HCEC 1CT (cell line): Measurements from ENCODE around the gene RRBP1.
A peak's percentile ranks its signal among the peaks of the same experiment; 100 is the strongest.
"Not testable (repeated sequence)": the region's sequence is repeated elsewhere in the genome, so short reads cannot be mapped to it uniquely, and the experiment has no call there.

ENCODE experiments used
- DNase-seq: peaks from one replicate; pipeline ENCODE4 v3.0.0-alpha.2; 2017

The RRBP1 gene

DNA sequence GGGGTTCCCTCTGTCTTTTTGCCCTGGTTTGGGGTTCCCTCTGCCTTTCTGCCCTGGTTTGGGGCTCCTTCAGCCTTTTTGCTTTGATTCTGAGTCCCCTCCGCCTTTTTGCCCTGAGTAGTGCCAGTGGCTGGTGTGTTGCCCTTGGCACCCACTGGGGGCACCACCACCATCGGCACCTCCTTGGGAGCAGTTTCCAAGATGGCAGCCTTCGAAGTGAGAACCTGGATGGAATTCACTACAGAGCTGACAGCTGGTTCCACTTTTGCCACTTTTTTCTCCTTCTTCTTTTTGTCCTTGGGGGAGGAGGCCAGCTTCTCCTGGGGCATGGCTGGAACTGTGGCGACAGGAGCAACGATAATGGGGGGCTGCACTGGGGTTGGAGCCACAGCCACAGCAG is 22.2 kb downstream of the RRBP1 start:
- no peak for DNase-seq

DNA sequence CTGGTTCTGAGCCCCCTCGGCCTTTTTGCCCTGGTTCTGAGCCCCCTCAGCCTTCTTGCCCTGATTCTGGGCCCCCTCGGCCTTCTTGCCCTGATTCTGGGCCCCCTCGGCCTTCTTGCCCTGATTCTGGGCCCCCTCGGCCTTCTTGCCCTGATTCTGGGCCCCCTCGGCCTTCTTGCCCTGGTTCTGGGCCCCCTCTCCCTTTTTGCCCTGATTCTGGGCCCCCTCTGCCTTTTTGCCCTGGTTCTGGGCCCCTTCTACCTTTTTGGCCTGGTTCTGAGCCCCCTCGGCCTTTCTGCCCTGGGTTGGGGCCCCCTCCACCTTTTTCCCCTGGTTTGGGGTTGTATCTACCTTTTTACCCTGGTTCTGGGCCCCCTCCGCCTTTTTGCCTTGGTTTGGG is 22.7 kb downstream of the RRBP1 start:
- DNase-seq, result not testable (repeated sequence)

DNA sequence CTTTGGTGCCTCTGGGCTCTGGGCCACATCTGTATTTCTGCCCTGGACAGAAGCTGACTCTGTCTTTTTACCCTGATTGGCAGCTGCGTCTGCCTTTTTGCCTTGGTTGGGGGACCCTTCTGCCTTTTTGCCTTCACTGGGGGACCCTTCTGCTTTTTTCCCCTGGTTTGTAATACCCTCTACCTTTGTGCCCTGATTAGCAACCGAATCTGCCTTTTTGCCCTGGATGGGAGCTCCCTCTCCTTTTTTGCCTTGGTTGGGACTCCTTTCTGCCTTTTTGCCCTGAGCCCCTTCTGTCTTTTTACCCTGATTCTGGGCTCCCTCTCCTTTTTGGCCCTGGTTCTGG is 23.4 kb downstream of the RRBP1 start:
- no peak for DNase-seq

GRCh38 chr20:17657898-17658647 is 24.0 kb downstream of the RRBP1 start:
- no peak for DNase-seq

- DNase-seq, result no peak
Measured at GRCh38 chr20:17657079-17657825, 24.8 kb downstream of the RRBP1 start.

GRCh38 chr20:17655865-17656479 is 26.1 kb downstream of the RRBP1 start:
- DNase-seq, result peak; percentile 26

DNA sequence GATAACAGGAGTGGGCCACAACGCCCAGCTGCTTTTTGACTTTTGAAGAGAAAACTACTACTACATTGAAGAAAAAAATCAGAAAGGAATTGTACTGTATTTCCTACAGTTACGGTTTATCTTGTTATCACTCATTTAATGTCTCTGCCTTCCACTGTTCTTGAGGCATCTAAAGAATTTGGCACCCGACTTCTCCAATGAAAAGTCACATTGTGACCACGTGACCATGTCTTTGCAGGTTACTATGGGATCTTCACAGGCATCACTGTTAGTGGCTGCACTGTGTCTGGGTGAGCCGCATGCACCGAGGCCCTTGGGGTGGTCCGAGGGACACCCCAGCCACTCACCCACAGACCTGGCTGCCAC is 26.8 kb downstream of the RRBP1 start:
- no peak for DNase-seq

DNA sequence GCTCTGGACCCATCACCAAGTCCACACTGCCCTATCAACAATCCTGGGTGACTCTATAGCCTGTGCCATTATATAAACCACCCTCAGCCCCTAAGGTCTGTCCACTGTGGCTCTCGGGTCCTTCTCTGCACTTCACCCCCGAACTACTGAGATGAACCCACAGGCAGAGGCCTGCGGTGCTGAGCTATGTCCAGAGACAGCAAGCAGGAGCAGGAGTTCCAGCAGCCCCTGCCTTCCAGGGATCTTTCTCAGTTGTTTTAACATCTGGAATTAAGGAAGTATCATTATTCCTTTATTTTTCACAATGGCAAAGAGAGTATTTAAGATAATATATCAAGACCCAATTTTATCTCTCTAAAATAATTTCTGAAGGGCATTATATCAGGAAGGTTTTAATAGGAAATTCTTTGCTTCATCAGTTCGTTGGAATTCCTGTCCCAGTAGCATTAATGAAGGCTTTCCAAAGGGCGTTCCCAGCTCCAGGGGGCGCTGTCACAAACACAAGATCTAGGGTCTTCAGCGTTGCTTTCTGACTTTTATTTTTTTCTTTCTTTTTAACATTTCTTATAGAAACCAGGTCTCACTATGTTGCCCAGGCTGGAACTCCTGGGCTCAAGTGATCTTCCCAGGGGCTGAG is 27.3 kb downstream of the RRBP1 start:
- DNase-seq, result peak; percentile 26

GRCh38 chr20:17653835-17654648 is 28.0 kb downstream of the RRBP1 start:
- DNase-seq, result no peak

- no peak for DNase-seq
Measured at GRCh38 chr20:17652411-17652810, 29.6 kb downstream of the RRBP1 start.

GRCh38 chr20:17651760-17652388 is 30.2 kb downstream of the RRBP1 start:
- DNase-seq, result no peak

GRCh38 chr20:17651129-17651759 is 30.8 kb downstream of the RRBP1 start:
- peak; percentile 63 for DNase-seq

GRCh38 chr20:17650301-17651128 is 31.5 kb downstream of the RRBP1 start:
- no peak for DNase-seq

GRCh38 chr20:17648791-17649730 is 33.0 kb downstream of the RRBP1 start:
- no peak for DNase-seq

DNA sequence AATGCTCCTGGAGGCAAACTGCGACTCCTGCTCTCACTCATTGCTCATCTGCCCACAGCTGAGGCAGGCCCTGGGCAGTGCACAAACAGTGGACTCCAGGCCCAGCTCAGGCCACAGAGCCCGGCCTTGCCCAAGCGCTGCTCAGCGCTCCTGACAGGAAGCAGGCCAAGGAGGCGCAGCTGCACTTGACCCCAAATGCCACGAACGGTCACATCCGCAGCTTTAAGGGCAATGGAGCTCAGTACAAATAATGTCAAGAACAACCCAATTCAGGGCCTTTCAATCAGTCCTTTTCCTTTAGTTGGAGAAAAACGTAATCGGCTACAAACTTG is 33.8 kb downstream of the RRBP1 start:
- DNase-seq, result no peak

DNA sequence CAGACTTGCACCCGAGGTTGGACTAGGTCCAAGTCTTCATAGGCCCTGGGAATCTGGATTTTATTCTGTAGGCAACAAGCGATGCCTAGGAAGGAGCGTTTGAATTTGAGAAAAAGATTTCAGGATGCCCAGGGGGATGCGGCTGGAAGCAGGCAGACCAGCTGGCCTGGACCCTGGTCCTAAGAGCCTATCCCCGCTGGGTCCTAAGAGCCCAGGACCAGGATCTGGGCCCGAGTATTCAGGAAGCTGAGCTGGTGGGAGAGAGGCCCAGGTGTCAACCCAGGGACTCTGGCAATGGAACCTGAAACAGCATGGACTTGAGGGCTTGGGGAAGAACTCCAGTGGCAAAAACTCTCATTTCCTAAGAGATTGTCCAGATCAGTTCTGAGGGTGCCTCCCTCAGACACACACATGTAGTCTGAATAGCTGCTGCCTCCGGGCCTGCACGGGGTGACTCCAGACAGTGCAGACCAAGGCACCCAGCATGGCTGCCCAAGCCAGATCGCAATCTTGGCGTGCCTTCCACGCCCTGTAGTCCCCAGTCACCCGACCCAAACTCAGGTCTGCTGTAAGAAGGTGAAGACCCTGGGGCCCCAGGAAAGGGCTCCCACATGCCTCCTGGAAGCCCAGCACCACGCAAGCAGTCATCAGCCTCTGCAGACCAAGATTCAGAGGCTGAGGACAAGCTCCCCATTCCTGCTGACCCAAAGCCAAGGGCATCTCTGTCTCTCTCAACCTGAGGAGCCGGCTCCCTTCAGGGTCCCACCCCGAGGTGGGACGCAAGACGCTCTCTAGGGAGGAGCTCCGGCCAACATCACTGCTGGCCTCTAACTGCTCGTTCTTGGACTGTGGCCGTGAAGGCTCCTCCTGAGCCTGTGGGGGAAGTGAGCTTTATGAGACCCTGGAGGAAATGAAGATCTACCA is 34.4 kb downstream of the RRBP1 start:
- no peak for DNase-seq

- no peak for DNase-seq
Measured at GRCh38 chr20:17646961-17647301, 35.1 kb downstream of the RRBP1 start.

GRCh38 chr20:17646209-17646960 is 35.7 kb downstream of the RRBP1 start:
- no peak for DNase-seq
